ENCODE data around the gene RTL10. TPM values are rescaled to one million over a fixed set of nuclear protein-coding genes. Genes with fewer than 3 reads are reported as not detected.

The RTL10 gene
- total and polyA plus RNA-seq, 2 of the 13 experiments (the other 11 are each of a cell fraction or from before 2014, with no cell fraction given) = 14.1 to 15.8 TPM

- TF ChIP-seq THAP8 (CRISPR knock-in tag; IDR thresholded peaks at IDR 0.05; ENCODE audit: borderline replicate concordance) (peak; percentile 4; the same call in 1 of the 2 replicates), ZNF776 (CRISPR knock-in tag; IDR thresholded peaks at IDR 0.05) (peak; percentile 89), EP300 (IDR thresholded peaks at IDR 0.05; ENCODE audit: low read depth in 2 of 2, low read length in 2 of 2) (0 out of 4 replicates have a peak, but pooled peaks of 1 of the 2 experiments have one; percentile 7), EP300 (CRISPR knock-in tag; IDR thresholded peaks at IDR 0.05; ENCODE audit: borderline replicate concordance) (peak; percentile 48), ZNF841 (CRISPR knock-in tag; IDR thresholded peaks at IDR 0.05; ENCODE audit: borderline replicate concordance) (peak; percentile 87; the same call in 1 of the 2 replicates), MTF2 (CRISPR knock-in tag; IDR thresholded peaks at IDR 0.05; ENCODE audit: borderline replicate concordance) (peak; percentile 93; the same call in 1 of the 2 replicates), NFRKB (IDR thresholded peaks at IDR 0.05) (no peak), ARID5B (CRISPR knock-in tag; IDR thresholded peaks at IDR 0.05) (no peak; the same call in 1 of the 2 replicates), ZNF275 (CRISPR knock-in tag; IDR thresholded peaks at IDR 0.05; ENCODE audit: borderline replicate concordance) (peak; percentile 74; the same call in 1 of the 2 replicates), ZNF564 (CRISPR knock-in tag; IDR thresholded peaks at IDR 0.05) (peak; percentile 65; the same call in 1 of the 2 replicates), ZMYM4 (CRISPR knock-in tag; IDR thresholded peaks at IDR 0.05) (peak; percentile 72), ZNF607 (CRISPR knock-in tag; IDR thresholded peaks at IDR 0.05; ENCODE audit: borderline replicate concordance) (peak; percentile 97), TEAD2 (CRISPR knock-in tag; IDR thresholded peaks at IDR 0.05) (peak; percentile 67; the same call in 1 of the 2 replicates), ZNF816 (CRISPR knock-in tag; IDR thresholded peaks at IDR 0.05; ENCODE audit: borderline replicate concordance) (no peak; the same call in 1 of the 2 replicates), ZNF691 (CRISPR knock-in tag; IDR thresholded peaks at IDR 0.05; ENCODE audit: borderline replicate concordance, low read depth) (peak; percentile 88; the same call in 1 of the 2 replicates), ZNF512 (CRISPR knock-in tag; IDR thresholded peaks at IDR 0.05) (peak; percentile 87; the same call in 1 of the 2 replicates), ZNF335 (CRISPR knock-in tag; IDR thresholded peaks at IDR 0.05) (no peak), RBFOX2 (IDR thresholded peaks at IDR 0.05; ENCODE audit: low read depth, low read length) (peak; percentile 99), NR2F2 (IDR thresholded peaks at IDR 0.05; ENCODE audit: borderline replicate concordance, low read depth) (no peak; the same call in 1 of the 2 replicates), SIX4 (CRISPR knock-in tag; IDR thresholded peaks at IDR 0.05) (peak; percentile 8; the same call in 1 of the 2 replicates)
These were observed at the start of gene RTL10, which contains the start of gene GNB1L (continued) for GRCh38 chr22:19854778-19855503.

All from HepG2 (cell line).